COLO668 (cell line): ENCODE data around the gene FXYD1.
"Not testable (repeated sequence)": the region's sequence is repeated elsewhere in the genome, so short reads cannot be mapped to it uniquely, and the experiment has no call there.

ENCODE experiments used
- DNase-seq: peaks from one replicate; lab custom pipeline; 2025; ENCODE audit not compliant: unreplicated experiment; lab: John Stamatoyannopoulos, UW

Gene FXYD1

DNA sequence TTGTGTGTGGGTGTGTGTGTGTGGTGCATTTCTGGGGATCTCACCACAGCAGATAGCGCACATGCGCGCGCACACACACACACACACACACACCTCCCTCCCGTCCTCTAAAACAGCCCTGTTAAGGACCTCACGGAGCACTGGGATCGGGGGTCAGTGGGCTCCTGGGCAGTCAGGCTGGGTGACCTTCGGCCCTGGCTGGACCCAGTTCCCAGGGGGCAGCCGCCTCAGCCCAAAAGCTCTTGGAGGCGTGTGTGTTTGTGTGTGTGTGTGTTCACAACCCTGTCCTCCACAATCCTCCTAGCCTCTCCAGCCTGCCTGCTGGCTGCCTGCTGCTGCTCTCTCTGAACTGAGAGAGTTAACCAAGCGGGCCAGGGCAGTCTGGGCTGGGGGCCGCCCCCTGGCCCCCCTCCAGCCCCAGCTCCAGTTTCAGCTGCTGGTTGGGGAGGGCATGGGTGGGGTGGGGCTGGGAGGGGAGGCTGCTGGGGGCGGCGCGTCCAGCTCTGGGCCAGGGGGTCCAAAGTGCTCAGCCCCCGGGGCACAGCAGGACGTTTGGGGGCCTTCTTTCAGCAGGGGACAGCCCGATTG is at the start of gene FXYD1:
Gene FXYD1 (plus strand): TSS at position 520 of the 588 bp plus-strand sequence. CDS start 1,256 bp downstream, outside the sequence.
- DNase-seq = no peak

DNA sequence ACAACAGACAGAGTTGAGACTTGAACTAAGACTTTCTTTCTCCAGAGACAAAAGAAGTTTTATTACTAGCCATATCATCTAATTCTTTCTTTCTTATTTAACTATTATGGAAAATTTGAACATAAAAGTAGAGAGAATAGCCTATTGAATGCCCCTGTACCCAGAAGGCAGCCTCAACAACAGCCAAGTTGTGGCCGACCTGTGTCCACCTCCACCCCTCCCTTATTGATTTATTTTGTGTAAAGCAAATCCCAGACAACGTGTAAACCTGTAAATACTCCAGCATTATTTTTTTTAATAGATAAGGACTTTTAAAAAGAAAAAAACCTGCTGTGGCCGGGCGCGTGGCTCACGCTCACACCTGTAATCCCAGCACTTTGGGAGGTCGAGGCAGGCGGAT is 49.1 kb upstream of the FXYD1 start:
- DNase-seq = no peak

DNA sequence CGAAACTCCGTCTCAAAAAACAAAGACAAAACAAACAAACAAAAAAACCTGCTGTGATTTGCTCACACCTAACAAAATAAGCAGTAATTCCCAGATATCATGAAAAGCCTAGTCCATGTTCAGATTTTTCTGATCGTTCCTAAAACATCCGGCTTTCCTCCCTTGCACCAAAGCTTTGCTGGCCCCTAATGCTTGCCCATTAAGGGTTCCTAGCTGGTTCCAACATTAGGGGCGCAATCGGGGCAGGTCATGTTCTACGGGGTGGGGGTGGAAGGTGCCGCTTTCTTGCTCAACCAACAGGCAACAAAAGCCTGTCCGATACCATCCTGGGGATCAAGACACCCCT is 48.5 kb upstream of the FXYD1 start:
- DNase-seq = no peak

DNA sequence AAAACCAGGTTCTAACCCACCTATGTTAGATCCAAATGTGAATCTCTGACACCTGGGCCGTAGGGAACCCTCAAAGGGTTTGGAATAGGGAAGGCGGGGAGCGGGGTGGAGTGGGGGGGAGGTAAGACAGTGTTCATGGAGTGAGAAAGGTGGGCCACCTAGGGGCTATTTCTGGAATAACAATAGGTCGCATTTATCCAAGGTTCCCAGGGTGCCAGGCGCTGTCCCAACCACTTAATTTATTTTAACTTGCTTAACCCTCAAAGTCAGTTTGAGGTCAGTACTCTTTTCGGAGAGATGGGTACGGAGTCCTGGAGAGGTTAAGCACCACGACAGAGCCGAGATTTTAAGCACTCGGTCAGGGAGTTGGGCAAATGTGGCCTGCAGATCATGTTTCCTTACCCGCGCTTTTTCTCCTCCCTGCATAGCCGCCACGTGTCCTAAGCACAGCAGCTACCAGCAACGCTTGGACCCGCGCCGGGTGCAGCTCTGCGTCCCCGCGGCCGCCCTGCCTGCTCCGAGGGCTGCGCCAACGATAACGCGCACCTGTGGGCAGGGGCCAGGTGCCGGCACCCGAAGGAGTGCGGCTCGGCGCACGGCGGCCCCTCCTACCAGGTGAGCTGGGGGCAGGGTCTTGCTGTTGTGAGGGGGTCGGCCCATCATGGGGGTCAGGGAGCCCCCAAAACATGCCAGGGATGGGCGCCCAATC is 48.0 kb upstream of the FXYD1 start:
- peak; percentile 41 for DNase-seq

DNA sequence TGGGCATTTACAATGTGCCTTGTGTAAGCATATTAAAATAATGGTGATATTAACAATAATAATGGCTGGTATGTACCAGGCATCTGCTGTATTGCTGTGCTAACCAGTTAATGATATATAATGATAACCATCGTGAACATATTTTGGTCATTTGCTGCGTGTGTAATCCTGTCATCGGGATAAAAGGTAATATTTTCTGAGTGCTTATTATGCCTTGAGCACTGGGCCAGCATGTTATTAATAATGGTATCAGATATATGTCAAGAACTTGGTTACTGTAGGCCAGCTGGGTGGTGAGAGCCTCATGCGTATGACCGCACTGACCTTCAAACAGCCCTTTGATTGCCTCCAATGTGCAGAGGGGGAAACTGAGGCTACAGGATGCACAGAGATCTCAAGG is 45.2 kb upstream of the FXYD1 start:
- no peak for DNase-seq

DNA sequence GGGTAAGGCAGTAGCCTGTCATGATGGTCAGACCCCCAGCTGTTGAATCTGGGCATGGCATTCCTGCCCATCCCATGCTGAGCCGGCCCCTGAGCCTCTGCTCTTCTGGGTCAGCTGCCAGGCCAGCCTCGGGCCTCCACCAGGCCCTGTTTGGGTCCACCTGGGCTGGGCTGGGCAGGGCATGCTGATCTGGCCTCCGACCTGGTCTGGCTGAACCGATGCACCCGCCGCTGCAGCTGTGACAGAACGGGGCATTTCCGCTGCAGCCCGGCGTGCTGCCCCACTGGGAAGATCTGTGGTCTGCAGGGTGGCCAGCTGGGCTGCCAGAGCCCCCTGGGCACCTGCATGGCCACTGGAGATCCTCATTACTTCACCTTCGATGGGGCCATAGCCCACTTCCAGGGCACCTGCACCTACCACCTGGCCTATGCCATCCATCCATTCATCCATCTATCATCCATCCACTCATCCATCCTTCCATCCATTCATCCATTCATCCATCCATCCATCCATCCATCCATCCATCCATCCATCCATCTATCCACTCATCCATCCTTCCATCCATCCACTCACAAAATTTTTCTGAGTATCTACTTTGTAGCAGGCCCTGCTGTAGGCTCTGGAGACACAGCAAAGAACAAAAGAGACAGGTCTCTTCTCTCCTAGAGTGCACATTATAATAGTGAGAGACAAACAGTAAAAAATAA is 44.5 kb upstream of the FXYD1 start:
- DNase-seq = no peak

DNA sequence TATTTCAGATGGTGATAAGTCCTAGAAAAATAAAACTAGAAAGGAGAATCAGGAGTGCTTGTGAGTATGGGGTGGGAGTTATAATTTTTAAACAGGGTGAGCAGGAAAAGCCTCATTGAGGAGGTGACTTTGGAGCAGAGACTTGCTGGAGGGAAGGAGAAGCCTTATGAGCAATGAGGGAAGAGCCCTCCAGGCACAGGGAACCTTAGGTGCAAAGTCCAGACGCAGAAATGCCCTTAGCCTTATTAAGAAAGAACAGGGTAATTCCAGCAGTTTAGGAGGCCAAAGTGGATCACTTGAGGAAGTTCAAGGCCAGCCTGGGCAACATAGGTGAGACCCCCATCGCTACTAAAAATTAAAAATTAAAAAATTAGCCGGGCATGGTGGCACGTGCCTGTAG is 44.0 kb upstream of the FXYD1 start:
- no peak for DNase-seq

DNA sequence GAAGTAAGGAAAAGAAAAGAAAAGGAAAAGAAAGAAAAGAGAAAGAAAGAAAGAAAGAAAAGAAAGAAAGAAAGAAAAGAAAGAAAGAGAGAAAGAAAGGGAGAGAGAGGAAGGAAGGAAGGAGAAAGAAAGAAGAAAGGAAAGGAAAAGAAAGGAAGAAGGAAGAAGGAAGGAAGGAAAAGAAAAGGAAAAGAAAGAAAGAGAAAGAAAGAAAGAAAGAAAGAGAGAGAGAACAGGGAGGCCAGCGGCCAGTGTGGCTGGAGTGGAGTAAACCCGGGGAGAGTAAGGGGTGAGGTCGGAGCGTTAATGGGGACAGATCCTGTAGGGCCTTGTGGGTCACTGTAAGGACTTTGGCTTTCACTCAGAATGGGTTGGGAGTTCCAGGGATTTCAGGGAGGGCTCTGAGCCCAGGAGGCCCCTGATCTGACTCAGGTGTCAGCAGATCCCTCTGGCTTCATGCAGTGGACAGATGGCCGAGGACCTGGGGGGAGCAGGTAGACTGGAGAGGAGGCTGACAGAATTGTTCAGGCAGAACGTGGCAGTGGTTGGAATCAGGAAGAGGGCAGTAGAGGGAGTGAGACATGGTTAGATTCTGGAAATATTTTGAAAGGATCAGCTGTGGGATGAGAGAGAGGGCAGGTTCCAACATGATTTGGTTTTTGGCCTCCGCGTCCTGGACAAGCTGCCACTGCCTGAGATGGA is 42.8 kb upstream of the FXYD1 start:
- no peak for DNase-seq

DNA sequence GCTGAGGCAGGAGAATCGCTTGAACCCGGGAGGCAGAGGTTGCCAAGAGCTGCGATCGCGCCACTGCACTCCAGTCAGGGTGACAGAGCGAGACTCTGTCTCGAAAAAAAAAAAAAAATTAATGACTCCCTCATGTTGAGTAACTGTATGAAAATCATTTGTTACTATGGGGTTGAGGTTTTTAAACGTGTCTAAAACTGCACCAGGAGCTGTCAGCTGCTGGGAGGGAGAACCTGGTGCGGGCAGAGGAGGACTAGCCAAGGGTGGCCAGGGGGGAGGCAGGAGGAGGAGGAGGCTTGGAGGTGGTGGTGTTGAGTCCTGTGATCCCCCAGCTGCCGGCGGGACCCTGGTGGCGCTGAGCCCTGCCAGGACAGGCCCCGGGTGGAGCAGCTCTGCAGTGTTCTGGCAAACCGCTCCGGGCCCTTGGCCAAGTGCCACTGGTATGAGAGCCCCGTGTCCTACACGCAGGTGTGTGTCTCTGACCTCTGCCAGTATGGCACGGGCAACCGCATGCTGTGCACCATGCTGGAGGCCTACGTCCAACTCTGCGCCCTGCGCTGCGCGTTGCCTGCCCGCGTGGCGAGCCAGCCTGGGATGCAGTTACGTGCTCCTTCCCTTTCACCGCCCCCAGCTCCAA is 40.1 kb upstream of the FXYD1 start:
- DNase-seq = peak; percentile 4

DNA sequence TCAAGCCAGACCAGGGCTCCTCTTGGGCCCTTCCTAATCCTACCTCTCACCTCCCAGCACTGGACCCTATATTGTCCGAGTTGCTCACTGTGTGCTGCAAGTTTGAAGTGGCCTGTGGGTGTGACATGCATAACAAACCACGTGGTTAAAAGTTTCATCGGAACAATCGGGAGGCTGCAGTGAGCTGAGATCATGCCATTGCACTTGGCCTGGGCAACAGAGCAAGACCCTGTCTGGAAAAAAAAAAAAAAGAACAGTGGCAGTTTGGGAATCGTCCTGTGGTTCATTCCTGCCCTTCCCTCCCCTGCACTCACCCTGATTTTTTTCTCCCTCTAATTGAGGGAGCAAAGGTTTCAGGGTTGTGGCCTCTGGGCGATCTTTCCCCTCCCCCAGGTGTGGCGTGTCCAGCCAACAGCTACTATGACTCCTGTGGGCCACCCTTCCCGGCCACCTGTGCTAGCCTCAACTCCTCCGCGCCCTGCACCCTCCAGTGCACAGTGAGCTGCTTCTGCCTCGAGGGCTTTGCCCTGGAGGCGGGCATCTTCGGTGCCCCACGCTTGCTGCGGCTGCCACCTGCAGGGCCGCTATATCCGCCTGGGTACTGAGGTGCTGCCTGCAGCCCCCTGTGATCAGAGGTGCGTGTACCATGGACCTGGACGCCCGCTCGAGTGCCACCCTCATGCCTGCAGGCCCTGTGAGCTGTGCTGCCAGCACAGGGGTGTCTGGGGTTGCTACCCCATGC is 39.3 kb upstream of the FXYD1 start:
- DNase-seq = no peak

DNA sequence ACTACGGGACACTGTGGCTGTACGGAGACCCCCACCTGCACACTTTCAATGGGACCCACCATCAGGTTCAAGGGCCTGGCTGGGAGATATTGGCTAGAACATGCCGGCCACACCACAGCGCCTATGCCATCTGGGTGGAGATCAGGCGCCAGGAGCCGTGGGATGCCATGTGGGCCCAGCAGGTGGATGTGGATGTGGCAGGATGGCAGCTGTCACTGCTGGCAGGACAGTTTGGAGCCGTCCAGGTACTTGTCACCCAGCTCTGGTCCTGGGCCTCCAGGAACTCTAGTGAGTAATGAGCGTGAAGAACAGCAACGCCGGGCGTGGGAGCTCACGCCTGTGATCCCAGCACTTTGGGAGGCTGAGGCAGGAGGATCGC is 38.7 kb upstream of the FXYD1 start:
- no peak for DNase-seq

DNA sequence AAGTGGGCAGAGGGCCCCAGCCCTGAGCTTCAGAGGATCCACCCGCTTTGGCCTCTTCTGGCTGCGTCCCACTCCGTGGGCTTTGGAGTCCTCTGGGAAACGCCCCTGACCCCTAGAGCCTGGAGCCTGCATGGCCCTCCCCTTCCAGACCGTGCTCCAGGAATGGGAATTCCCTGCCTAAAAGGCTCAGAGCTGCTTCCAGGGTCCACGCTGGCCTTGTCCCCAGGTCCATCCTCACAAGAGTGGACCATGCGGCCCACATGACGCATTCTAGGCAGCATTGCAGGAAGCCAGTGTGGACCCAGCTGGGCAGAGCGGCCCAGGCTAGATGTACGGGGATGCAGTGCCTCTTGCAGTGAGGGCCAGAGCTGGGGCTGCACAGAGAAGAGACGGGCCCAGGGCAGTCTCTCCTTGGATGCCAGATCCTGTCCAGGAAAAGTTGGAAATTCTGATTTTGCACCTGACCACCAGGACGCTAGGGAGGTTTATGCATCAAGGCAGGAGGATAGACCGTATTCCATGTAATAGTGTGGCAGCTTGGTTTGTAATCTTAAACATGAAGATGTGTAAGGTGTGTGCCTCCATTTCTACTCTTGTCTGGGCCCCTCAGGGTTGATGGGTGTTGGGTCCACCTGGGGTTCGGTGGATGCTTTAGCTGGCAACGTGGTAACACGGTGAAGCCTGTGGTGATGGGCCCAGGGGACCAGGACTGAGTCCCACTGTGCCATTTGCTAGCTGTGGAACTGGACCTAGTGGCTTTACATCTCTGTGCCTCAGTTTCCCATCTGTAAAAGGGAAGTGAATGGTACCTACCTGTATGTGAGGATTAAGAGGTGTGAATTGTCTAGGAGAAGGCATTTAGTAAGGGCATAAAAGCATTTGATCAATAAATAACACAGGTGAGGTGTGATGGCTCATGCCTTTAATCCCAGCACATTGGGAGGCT is 37.8 kb upstream of the FXYD1 start:
- DNase-seq = no peak

DNA sequence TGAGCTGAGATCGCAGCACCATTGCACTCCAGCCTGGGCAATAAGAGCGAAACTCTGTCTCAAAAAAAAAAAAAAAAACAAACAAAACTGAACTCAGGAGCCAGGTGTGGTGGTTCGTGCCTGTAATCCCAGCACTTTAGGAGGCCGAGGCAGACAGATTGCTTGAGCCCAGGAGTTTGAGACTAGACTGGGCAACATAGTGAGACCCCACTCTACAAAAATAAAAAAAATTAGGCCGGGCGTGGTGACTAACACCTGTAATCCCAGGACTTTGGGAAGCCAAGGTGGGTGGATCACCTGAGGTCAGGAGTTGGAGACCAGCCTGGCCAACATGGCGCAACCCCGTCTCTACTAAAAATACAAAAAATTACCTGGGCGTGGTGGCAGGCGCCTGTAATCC is 36.7 kb upstream of the FXYD1 start:
- DNase-seq = not testable (repeated sequence)

DNA sequence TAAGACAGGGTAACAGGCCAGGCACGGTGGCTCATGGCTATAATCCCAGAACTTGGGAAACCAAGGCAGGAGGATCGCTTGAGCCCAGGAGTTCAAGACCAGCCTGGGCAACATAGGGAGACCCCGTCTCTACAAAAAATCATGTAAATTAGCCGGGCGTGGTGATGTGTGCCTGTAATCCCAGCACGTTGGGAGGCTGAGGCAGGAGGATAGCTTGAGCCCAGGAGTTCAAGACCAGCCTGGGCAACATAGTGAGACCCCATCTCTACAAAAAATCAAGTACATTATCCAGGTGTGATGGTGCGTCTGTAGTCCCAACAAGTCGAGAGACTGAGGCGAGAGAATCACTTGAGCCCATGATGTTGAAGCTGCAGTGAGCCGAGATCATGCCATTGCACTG is 35.0 kb upstream of the FXYD1 start:
- DNase-seq = not testable (repeated sequence)

DNA sequence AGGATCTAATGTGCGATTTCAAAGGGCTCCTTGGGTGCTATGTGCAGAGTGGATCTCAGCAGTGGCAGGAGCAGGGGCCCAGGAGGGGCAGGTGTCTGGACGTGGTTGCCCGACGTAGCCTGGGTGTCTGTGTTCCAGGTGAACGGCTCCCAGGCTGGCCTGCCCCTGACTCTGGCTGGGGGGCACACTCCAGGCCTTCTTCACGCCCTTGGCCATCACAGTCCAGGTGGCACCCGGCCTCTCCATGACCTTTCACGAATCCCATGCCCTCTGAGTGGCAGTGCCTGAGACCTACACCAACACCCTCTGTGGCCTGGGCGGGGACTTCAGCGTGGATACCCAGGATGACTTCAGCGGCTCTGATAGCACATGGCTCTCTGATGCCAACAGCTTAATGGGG is 34.3 kb upstream of the FXYD1 start:
- no peak for DNase-seq

DNA sequence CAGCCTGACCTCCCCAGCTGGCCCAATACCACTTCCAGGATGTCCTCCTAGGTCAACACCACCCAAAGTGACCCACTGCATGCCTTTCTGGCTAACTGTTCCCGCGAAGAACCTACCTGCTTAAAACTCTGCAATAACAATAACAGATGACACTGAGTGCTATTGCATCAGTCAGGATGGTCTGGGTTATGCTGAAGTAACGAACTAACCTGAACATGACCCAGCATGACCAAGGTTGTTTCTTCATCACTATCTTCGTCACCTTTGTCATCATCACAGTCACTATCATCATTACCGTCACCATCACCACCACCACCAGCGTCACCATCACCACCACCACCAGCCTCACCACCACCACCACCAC is 33.6 kb upstream of the FXYD1 start:
- DNase-seq = no peak

DNA sequence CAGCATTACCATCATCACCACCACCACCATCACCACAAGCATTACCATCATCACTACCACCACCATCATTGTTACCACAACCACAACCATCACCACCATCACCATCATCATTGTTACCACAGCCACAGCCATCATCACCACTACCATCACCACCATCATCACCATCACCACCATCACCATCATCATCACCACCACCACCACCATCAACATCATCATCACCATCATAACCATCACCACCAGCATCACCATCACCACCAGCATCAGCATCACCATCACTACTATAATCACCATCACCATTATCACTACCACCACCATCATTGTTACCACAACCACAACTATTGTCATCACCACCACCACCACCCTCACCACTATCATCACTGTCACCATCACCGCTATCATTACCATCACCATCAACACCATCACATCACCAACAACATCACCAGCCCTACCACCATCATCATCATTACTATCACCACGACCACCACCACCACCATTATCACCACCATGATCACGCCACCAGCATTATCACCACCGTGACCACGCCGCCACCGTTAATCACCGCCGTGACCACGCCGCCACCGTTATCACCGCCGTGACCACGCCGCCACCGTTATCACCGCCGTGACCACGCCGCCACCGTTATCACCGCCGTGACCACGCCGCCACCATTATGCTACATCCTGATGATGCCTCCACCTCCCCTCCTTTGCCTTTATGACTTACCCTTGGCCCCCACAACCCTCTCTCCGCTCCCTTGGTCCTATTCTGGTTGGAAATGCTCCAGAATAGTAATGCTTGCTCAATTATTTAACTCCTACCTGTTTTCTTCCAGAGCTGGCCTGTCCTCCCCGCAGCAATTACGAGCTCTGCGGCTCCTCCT is 33.0 kb upstream of the FXYD1 start:
- DNase-seq = no peak

DNA sequence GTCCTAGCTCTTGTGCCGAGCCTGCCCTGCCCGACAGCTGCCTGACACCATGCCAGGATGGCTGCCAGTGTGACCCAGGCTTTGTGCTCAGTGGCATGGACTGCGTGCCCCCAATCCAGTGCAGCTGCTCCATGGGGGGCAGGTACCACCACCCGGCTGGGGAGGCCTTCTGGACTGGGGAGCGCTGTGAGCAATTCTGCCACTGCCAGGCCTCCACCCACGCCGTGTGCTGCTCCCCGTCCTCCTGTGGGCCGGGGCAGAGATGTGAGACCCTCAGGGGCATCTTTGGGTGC is 32.4 kb upstream of the FXYD1 start:
- no peak for DNase-seq
